CD4-positive, alpha-beta T cell (primary cell): Measurements from ENCODE around the gene TXLNA. TPM values are rescaled to one million over a fixed set of nuclear protein-coding genes. Genes with fewer than 3 reads are reported as not detected.
A peak's percentile ranks its signal among the peaks of the same experiment; 100 is the strongest.

Source experiments
- ATAC-seq: fragments of 200-7000 bp; cut with Tn5 transposase; one replicate; pipeline ENCODE4 v1.10.0; 2022; ENCODE audit warnings: mild to moderate bottlenecking; ENCODE audit not compliant: poor library complexity
- CTCF ChIA-PET: fragments of 350-600 bp; sonication (Branson Sonifier 250); formaldehyde crosslinking; loops from one replicate; lab custom pipeline; 2021; ENCODE audit warnings: antibody characterized with exemption, inconsistent platforms; lab: Charles Lee
- POLR2A ChIA-PET: fragments of 350-600 bp; sonication (Branson Sonifier 250); formaldehyde crosslinking; loops from one replicate; lab custom pipeline; 2021; ENCODE audit warnings: antibody characterized with exemption, inconsistent platforms; lab: Charles Lee
- DNase-seq, 14 experiments: peaks; one replicate each; pipeline ENCODE4 v3.0.0-alpha.2; 2013 to 2020; ENCODE audit warnings: mixed read lengths in 2 of 14
- H3K27ac ChIP-seq, 2 donors: one replicate each; pipeline versions ENCODE4 v1.5.1 to v1.7.0; 2013; ENCODE audit warnings: low read length in 2 of 2, low read depth in 1 of 2, mild to moderate bottlenecking in 1 of 2
- H3K27me3 ChIP-seq, 2 experiments: 1 replicate in 1 of 2; 2 replicates in 1 of 2; pipeline versions ENCODE4 v1.6.1 to v1.7.0; 2013; ENCODE audit warnings: low read length in 2 of 2, control low read depth in 1 of 2, mild to moderate bottlenecking in 1 of 2, moderate library complexity in 1 of 2; ENCODE audit not compliant: insufficient read depth in 2 of 2, control insufficient read depth in 1 of 2
- H3K36me3 ChIP-seq: one replicate; pipeline ENCODE4 v1.6.1; 2013; ENCODE audit warnings: low read length, control low read depth; ENCODE audit not compliant: insufficient read depth
- H3K4me1 ChIP-seq: one replicate; pipeline ENCODE4 v1.6.1; 2013; ENCODE audit warnings: low read length, control low read depth; ENCODE audit not compliant: insufficient read depth
- H3K4me3 ChIP-seq: one replicate; pipeline ENCODE4 v1.5.1; 2013; ENCODE audit warnings: mild to moderate bottlenecking, low read length, moderate library complexity
- H3K9me3 ChIP-seq, 2 experiments: 1 replicate in 1 of 2; 2 replicates in 1 of 2; pipeline versions ENCODE4 v1.6.1 to v1.7.0; 2013; ENCODE audit warnings: low read length in 2 of 2, mild to moderate bottlenecking in 2 of 2, control low read depth in 1 of 2, moderate library complexity in 1 of 2; ENCODE audit not compliant: control insufficient read depth in 1 of 2, insufficient read depth in 1 of 2
- H3K27ac Mint-ChIP-seq: one replicate; pipeline ENCODE4 v1.8.0; 2020; ENCODE audit warnings: mixed read lengths
- H3K27me3 Mint-ChIP-seq: one replicate; pipeline ENCODE4 v1.8.0; 2021; ENCODE audit warnings: mixed read lengths
- H3K36me3 Mint-ChIP-seq: one replicate; pipeline ENCODE4 v1.8.0; 2021; ENCODE audit warnings: low read depth, mixed read lengths
- H3K4me1 Mint-ChIP-seq: one replicate; pipeline ENCODE4 v1.8.0; 2021; ENCODE audit warnings: low read depth, mixed read lengths
- H3K4me3 Mint-ChIP-seq: one replicate; pipeline ENCODE4 v1.8.0; 2020; ENCODE audit warnings: mild to moderate bottlenecking, mixed read lengths
- H3K9me3 Mint-ChIP-seq: one replicate; pipeline ENCODE4 v1.8.0; 2020; ENCODE audit warnings: mixed read lengths
- intact Hi-C, 2 experiments: fragments of 100-400 bp; cut with DNase I in 1 of 2; cut with micrococcal nuclease in 1 of 2; formaldehyde crosslinking; loops; one replicate each; pipeline versions ENCODE4 v1.15.1 to v1.9.0; 2023 to 2025; cut with DNase I, micrococcal nuclease
- total RNA-seq, 174 experiments: library from RNA in 2 of 174; stranded (reverse) in 2 of 174; gene quantifications; one replicate each; pipeline ENCODE4 v1.2.3 and lab custom pipeline; 2021 to 2026
- TF ChIP-seq, protein P1 (sequence below): fragments of 200-600 bp; IDR thresholded peaks from one replicate; pipeline ENCODE4 v1.8.0; 2022; ENCODE audit warnings: antibody characterized with exemption, mild to moderate bottlenecking

The TXLNA gene
- total RNA-seq, 2 experiments from 2014 or later, result 6.3 to 6.4 TPM

- H3K4me1 ChIP-seq, result peaks cover 77% of the 10 kb centered on the region
- ChIA-PET CTCF (interaction anchor here (0.5 to 2.3 kb wide), 2 partner anchors 17 to 47 kb away, joined by 3 to 12 read pairs; no protein-coding TSS in a partner anchor), POLR2A (interaction anchor here (1.3 to 3.8 kb wide), 3 partner anchors 19 to 195 kb away, joined by 4 to 27 read pairs (median 17); partner anchors contain the start of genes LCK and TXLNA)
- Mint-ChIP-seq H3K9me3 (no peaks in the 10 kb centered on the region), H3K36me3 (peaks cover 51% of the 10 kb centered on the region), H3K27ac (peak overlapping the region; percentile 76), H3K4me1 (peaks cover 71% of the 10 kb centered on the region), H3K4me3 (peak overlapping the region; percentile 11), H3K27me3 (no peaks in the 10 kb centered on the region)
- no peak for ATAC-seq
- H3K4me3 ChIP-seq, result no peak overlapping the region
- H3K27me3 ChIP-seq, result no peaks in the 10 kb centered on the region
- H3K36me3 ChIP-seq, result peaks cover 46% of the 10 kb centered on the region
- TF ChIP-seq, protein P1, sequence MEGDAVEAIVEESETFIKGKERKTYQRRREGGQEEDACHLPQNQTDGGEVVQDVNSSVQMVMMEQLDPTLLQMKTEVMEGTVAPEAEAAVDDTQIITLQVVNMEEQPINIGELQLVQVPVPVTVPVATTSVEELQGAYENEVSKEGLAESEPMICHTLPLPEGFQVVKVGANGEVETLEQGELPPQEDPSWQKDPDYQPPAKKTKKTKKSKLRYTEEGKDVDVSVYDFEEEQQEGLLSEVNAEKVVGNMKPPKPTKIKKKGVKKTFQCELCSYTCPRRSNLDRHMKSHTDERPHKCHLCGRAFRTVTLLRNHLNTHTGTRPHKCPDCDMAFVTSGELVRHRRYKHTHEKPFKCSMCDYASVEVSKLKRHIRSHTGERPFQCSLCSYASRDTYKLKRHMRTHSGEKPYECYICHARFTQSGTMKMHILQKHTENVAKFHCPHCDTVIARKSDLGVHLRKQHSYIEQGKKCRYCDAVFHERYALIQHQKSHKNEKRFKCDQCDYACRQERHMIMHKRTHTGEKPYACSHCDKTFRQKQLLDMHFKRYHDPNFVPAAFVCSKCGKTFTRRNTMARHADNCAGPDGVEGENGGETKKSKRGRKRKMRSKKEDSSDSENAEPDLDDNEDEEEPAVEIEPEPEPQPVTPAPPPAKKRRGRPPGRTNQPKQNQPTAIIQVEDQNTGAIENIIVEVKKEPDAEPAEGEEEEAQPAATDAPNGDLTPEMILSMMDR, result no peak
- intact Hi-C loops, result no loop called here
- peak in 1 of 14 experiments; percentile 29 for DNase-seq
- H3K9me3 ChIP-seq, result no peaks in the 10 kb centered on the region
- peak overlapping the region in 1 of 2 donors; percentile 97 for H3K27ac ChIP-seq
Observed at GRCh38 chr1:32199043-32199716, 19.7 kb downstream of the TXLNA start.

- no peaks in the 10 kb centered on the region for H3K9me3 Mint-ChIP-seq
- H3K27ac Mint-ChIP-seq, result peak overlapping the region; percentile 95
- POLR2A ChIA-PET, result interaction anchor here (0.8 to 3.5 kb wide), 12 partner anchors 19 to 195 kb away, joined by 3 to 41 read pairs (median 8); partner anchors contain the start of genes BSDC1, HDAC1, KPNA6 and LCK
- Histone ChIP-seq H3K27ac (peak overlapping the region in 1 of 2 donors; percentile 97), H3K36me3 (peaks cover 44% of the 10 kb centered on the region), H3K4me1 (peaks cover 75% of the 10 kb centered on the region), H3K4me3 (peak overlapping the region; percentile 87), H3K9me3 (no peaks in the 10 kb centered on the region), H3K27me3 (no peaks in the 10 kb centered on the region)
- H3K27me3 Mint-ChIP-seq, result no peaks in the 10 kb centered on the region
- intact Hi-C loops, result loop anchor here (2.0 to 10.0 kb wide), 5 partner anchors 19 to 555 kb away; partner anchors contain the start of genes HDAC1 (in 1 of the 2), KPNA6 (in 1 of the 2), LCK (in 1 of the 2) and PEF1 (in 1 of the 2)
- CTCF ChIA-PET, result interaction anchor here (0.5 to 1.4 kb wide), 3 partner anchors 16 to 49 kb away, joined by 3 to 8 read pairs (median 3); no protein-coding TSS in a partner anchor
- TF ChIP-seq, protein P1, result no peak
- peaks cover 68% of the 10 kb centered on the region for H3K4me1 Mint-ChIP-seq
- H3K4me3 Mint-ChIP-seq, result peak overlapping the region; percentile 82
- H3K36me3 Mint-ChIP-seq, result peaks cover 48% of the 10 kb centered on the region
- DNase-seq, result no peak
- no peak for ATAC-seq
Observed at GRCh38 chr1:32199717-32200072, 20.2 kb downstream of the TXLNA start.

GRCh38 chr1:32200226-32201010 lies 20.9 kb downstream of the TXLNA start, which contains the start of gene CCDC28B:
TSS of gene CCDC28B (plus strand) at chr1:32200595. CDS start at chr1:32201936, 1,341 bp downstream.
- Mint-ChIP-seq H3K27me3 (no peaks in the 10 kb centered on the region), H3K27ac (peak within 1 kb of the TSS; percentile 95), H3K4me1 (peaks cover 64% of the 10 kb centered on the region), H3K4me3 (peak within 1 kb of the TSS; percentile 82), H3K36me3 (peaks cover 40% of the 10 kb centered on the region), H3K9me3 (no peaks in the 10 kb centered on the region)
- peak within 1 kb of the TSS; percentile 87 for H3K4me3 ChIP-seq
- ChIA-PET CTCF (interaction anchor here (0.6 to 1.5 kb wide), 7 partner anchors 15 to 194 kb away, joined by 3 to 8 read pairs (median 3); partner anchors contain the start of gene BSDC1), POLR2A (interaction anchor here (0.5 to 3.5 kb wide), 23 partner anchors 10 to 1216 kb away, joined by 3 to 41 read pairs (median 5); partner anchors contain the start of genes BSDC1, HDAC1, KHDRBS1 and KPNA6)
- intact Hi-C loops, result loop anchor here (2.0 to 10.0 kb wide), 5 partner anchors 20 to 556 kb away; partner anchors contain the start of genes HDAC1 (in 1 of the 2), KPNA6 (in 1 of the 2), LCK (in 1 of the 2) and PEF1 (in 1 of the 2)
- DNase-seq, result peak in 13 of 14 experiments; percentile 15 to 74 (median 46)
- ATAC-seq, result peak; percentile 54
- H3K27me3 ChIP-seq, result no peaks in the 10 kb centered on the region
- H3K36me3 ChIP-seq, result peaks cover 38% of the 10 kb centered on the region
- peaks cover 75% of the 10 kb centered on the region for H3K4me1 ChIP-seq
- TF ChIP-seq, protein P1, result no peak
- H3K9me3 ChIP-seq, result no peaks in the 10 kb centered on the region
- peak within 1 kb of the TSS; percentile 81 to 97 for H3K27ac ChIP-seq
